MM.1S (cell line): Measurements from ENCODE around the gene CAPRIN1.

Source experiments
- DNase-seq: peaks from one replicate; pipeline ENCODE4 v3.0.0-alpha.2; 2015
- H2AFZ ChIP-seq: fragments of 300-600 bp; sonication (generic); 2 replicates; pipeline ENCODE4 v1.6.0; 2016; ENCODE audit warnings: antibody characterized with exemption, low read length
- H3F3A ChIP-seq: fragments of 300-600 bp; sonication (generic); 2 replicates; pipeline ENCODE4 v1.6.1; 2016; ENCODE audit warnings: mild to moderate bottlenecking, antibody characterized with exemption, low read length, moderate library complexity, mixed read lengths; ENCODE audit not compliant: insufficient read depth
- H3K27ac ChIP-seq: fragments of 300-600 bp; sonication (generic); 2 replicates; pipeline ENCODE4 v1.5.1; 2016; ENCODE audit warnings: mild to moderate bottlenecking, low read length
- H3K27me3 ChIP-seq: fragments of 300-600 bp; sonication (generic); replicated peaks from 2 replicates; pipeline ENCODE4 v1.6.0; 2016; ENCODE audit warnings: low read length; ENCODE audit not compliant: insufficient read depth
- H3K36me3 ChIP-seq: fragments of 300-600 bp; sonication (generic); replicated peaks from 2 replicates; pipeline ENCODE4 v1.6.1; 2016; ENCODE audit warnings: mild to moderate bottlenecking, low read length, mixed read lengths; ENCODE audit not compliant: insufficient read depth
- H3K4me1 ChIP-seq: fragments of 300-600 bp; sonication (generic); 2 replicates; pipeline ENCODE4 v1.6.1; 2016; ENCODE audit warnings: low read length, mixed read lengths
- H3K4me2 ChIP-seq: fragments of 300-600 bp; sonication (generic); 2 replicates; pipeline ENCODE4 v1.6.0; 2016; ENCODE audit warnings: low read depth, low read length
- H3K4me3 ChIP-seq: fragments of 300-600 bp; sonication (generic); 2 replicates; pipeline ENCODE4 v1.5.1; 2016; ENCODE audit warnings: low read length, mixed read lengths
- H3K79me2 ChIP-seq: fragments of 300-600 bp; sonication (generic); 2 replicates; pipeline ENCODE4 v1.6.1; 2016; ENCODE audit warnings: mixed run types, low read length, mixed read lengths
- H3K9ac ChIP-seq: fragments of 300-600 bp; sonication (generic); 2 replicates; pipeline ENCODE4 v1.6.1; 2016; ENCODE audit warnings: low read length, mixed read lengths
- H3K9me2 ChIP-seq: fragments of 300-600 bp; sonication (generic); replicated peaks from 2 replicates; pipeline ENCODE4 v1.6.1; 2016; ENCODE audit warnings: mild to moderate bottlenecking, low read length, mixed read lengths; ENCODE audit not compliant: insufficient read depth
- H3K9me3 ChIP-seq: fragments of 300-600 bp; sonication (generic); replicated peaks from 2 replicates; pipeline ENCODE4 v1.6.1; 2016; ENCODE audit warnings: mild to moderate bottlenecking, low read length, mixed read lengths; ENCODE audit not compliant: insufficient read depth
- H4K20me1 ChIP-seq: fragments of 300-600 bp; sonication (generic); 2 replicates; pipeline ENCODE4 v1.6.1; 2016; ENCODE audit warnings: mild to moderate bottlenecking, low read length, moderate library complexity, mixed read lengths; ENCODE audit not compliant: insufficient read depth
- CTCF ChIP-seq: fragments of 300-600 bp; sonication (generic); IDR thresholded peaks from 2 replicates; pipeline ENCODE4 v1.5.1; 2016; ENCODE audit warnings: antibody characterized with exemption, low read length, mixed read lengths
- EZH2 ChIP-seq: fragments of 300-600 bp; sonication (generic); optimal IDR thresholded peaks from 2 replicates; pipeline ENCODE3; 2017; ENCODE audit warnings: low read depth, mild to moderate bottlenecking, antibody characterized with exemption, low read length, mixed read lengths
- EZH2phosphoT487 ChIP-seq: fragments of 300-600 bp; sonication (generic); IDR thresholded peaks from 2 replicates; pipeline ENCODE4 v1.6.1; 2018; ENCODE audit warnings: antibody characterized with exemption, low read length

CAPRIN1 gene

GRCh38 chr11:34033399-34033798 lies 18.1 kb upstream of the CAPRIN1 start:
- no peaks in the 10 kb centered on the region for H3F3A ChIP-seq
- H3K79me2 ChIP-seq, result no peaks in the 10 kb centered on the region
- H3K4me2 ChIP-seq, result no peak overlapping the region
- H3K9me3 ChIP-seq, result no peaks in the 10 kb centered on the region
- no peak overlapping the region for H2AFZ ChIP-seq
- TF ChIP-seq CTCF (no peak), EZH2phosphoT487 (no peak), EZH2 (no peak)
- DNase-seq, result no peak
- H3K9me2 ChIP-seq, result no peaks in the 10 kb centered on the region
- no peaks in the 10 kb centered on the region for H3K27me3 ChIP-seq
- no peaks in the 10 kb centered on the region for H3K4me1 ChIP-seq
- H3K36me3 ChIP-seq, result no peaks in the 10 kb centered on the region
- no peak overlapping the region for H3K4me3 ChIP-seq
- no peaks in the 10 kb centered on the region for H4K20me1 ChIP-seq
- H3K9ac ChIP-seq, result no peak overlapping the region
- no peak overlapping the region for H3K27ac ChIP-seq

- no peaks in the 10 kb centered on the region for H3K79me2 ChIP-seq
- DNase-seq, result no peak
- H3K9ac ChIP-seq, result no peak overlapping the region
- H3K9me2 ChIP-seq, result no peaks in the 10 kb centered on the region
- H3F3A ChIP-seq, result no peaks in the 10 kb centered on the region
- H3K4me3 ChIP-seq, result no peak overlapping the region
- H3K36me3 ChIP-seq, result no peaks in the 10 kb centered on the region
- no peaks in the 10 kb centered on the region for H4K20me1 ChIP-seq
- H2AFZ ChIP-seq, result no peak overlapping the region
- no peaks in the 10 kb centered on the region for H3K27me3 ChIP-seq
- no peak for TF ChIP-seq EZH2
- TF ChIP-seq EZH2phosphoT487, result no peak
- no peak for TF ChIP-seq CTCF
- no peak overlapping the region for H3K27ac ChIP-seq
- H3K4me1 ChIP-seq, result no peaks in the 10 kb centered on the region
- no peaks in the 10 kb centered on the region for H3K9me3 ChIP-seq
- H3K4me2 ChIP-seq, result no peak overlapping the region
Measured at GRCh38 chr11:34034053-34034452, 17.5 kb upstream of the CAPRIN1 start.

- Histone ChIP-seq H2AFZ (no peak overlapping the region), H3K27ac (no peak overlapping the region), H3K79me2 (no peaks in the 10 kb centered on the region), H3K9me3 (no peaks in the 10 kb centered on the region), H3K9me2 (no peaks in the 10 kb centered on the region), H4K20me1 (no peaks in the 10 kb centered on the region), H3K4me2 (no peak overlapping the region), H3K9ac (no peak overlapping the region), H3K36me3 (no peaks in the 10 kb centered on the region), H3K4me3 (no peak overlapping the region), H3K27me3 (no peaks in the 10 kb centered on the region), H3K4me1 (no peaks in the 10 kb centered on the region), H3F3A (no peaks in the 10 kb centered on the region)
- no peak for DNase-seq
- TF ChIP-seq CTCF (no peak), EZH2 (no peak), EZH2phosphoT487 (no peak)
Measured at GRCh38 chr11:34036456-34036855, 15.1 kb upstream of the CAPRIN1 start.
